Heart left ventricle (tissue), 16 donors: Measurements from ENCODE around the gene MPRIP. TPM values are rescaled to one million over a fixed set of nuclear protein-coding genes. Genes with fewer than 3 reads are reported as not detected.

ENCODE experiments used
- ATAC-seq, 4 donors: fragments of 200-7000 bp; cut with Tn5 transposase; one replicate each; pipeline ENCODE4 v1.9.1; 2020 to 2022; ENCODE audit warnings: moderate library complexity in 4 of 4, mild to moderate bottlenecking in 3 of 4, moderate number of reproducible peaks in 1 of 4
- DNase-seq, 5 donors: peaks; one replicate each; pipeline ENCODE4 v3.0.0-alpha.2; 2020
- H3K27ac ChIP-seq, 12 donors: fragments of 200-600 bp; sonication (generic) in 4 of 12; one replicate each; pipeline versions ENCODE4 v1.5.0 to v1.8.0; 2016 to 2022; ENCODE audit warnings: mild to moderate bottlenecking in 2 of 12
- H3K27me3 ChIP-seq, 9 donors: fragments of 200-600 bp; sonication (generic) in 2 of 9; one replicate each; pipeline versions ENCODE4 v1.5.1 to v1.8.0; 2016 to 2022; ENCODE audit warnings: mild to moderate bottlenecking in 3 of 9
- H3K36me3 ChIP-seq, 9 donors: fragments of 200-600 bp; sonication (generic) in 2 of 9; one replicate each; pipeline versions ENCODE4 v1.5.0 to v1.8.0; 2018 to 2022; ENCODE audit warnings: mild to moderate bottlenecking in 2 of 9
- H3K4me1 ChIP-seq, 12 donors: fragments of 200-600 bp; sonication (generic) in 4 of 12; one replicate each; pipeline versions ENCODE4 v1.5.0 to v1.8.0; 2016 to 2022; ENCODE audit warnings: mild to moderate bottlenecking in 3 of 12
- H3K4me3 ChIP-seq, 12 donors: fragments of 200-600 bp; sonication (generic) in 4 of 12; one replicate each; pipeline versions ENCODE4 v1.5.0 to v1.8.0; 2017 to 2022; ENCODE audit warnings: mild to moderate bottlenecking in 9 of 12, moderate library complexity in 4 of 12
- H3K9me3 ChIP-seq, 12 donors: fragments of 200-600 bp; sonication (generic) in 4 of 12; one replicate each; pipeline versions ENCODE4 v1.5.0 to v1.8.0; 2016 to 2022; ENCODE audit warnings: mild to moderate bottlenecking in 1 of 12
- POLR2A ChIP-seq, 2 donors: fragments of 450-650 bp; IDR thresholded peaks; one replicate each; pipeline ENCODE4 v1.6.1; 2017; ENCODE audit warnings: antibody characterized with exemption in 2 of 2, mild to moderate bottlenecking in 2 of 2, moderate library complexity in 2 of 2
- WGBS, 4 donors: extraction: QIAGEN DNeasy Blood & Tissue Kit in 2 of 4; methylation state at CpG; one replicate each; pipeline versions ENCODE4 v1.1.5 to v1.1.7; 2013 to 2018; 5-methylcytosine and 5-hydroxymethylcytosine counted together
- intact Hi-C, 10 donors: fragments of 100-400 bp; cut with DNase I; formaldehyde crosslinking; loops; one replicate each; pipeline versions ENCODE4 v1.11.1 to v1.14.2; 2022
- polyA plus RNA-seq, 2 donors: library from polyadenylated mRNA; stranded (reverse); fragments of 200-250 nt; gene quantifications; one replicate each; pipeline ENCODE4 v1.2.3, GENCODE V29; 2013
- total RNA-seq, 9 donors: library from RNA; depleted of rRNA in 2 of 9; stranded (reverse); fragments of >200 nt in 2 of 9; fragmentation: NEBNext Ultra II Directional in 3 of 9; extraction: Animal tissue kit (Norgen Biotek cat#: 25700) in 3 of 9; gene quantifications; one replicate each; pipeline versions ENCODE4 v1.1.0 to v1.2.4, GENCODE V29; 2016 to 2023
- TF ChIP-seq, protein P1 (sequence below), 12 donors: fragments of 200-600 bp; sonication (generic) in 4 of 12; IDR thresholded peaks; one replicate each; pipeline versions ENCODE4 v1.5.0 to v1.8.0; 2018 to 2022; ENCODE audit warnings: antibody characterized with exemption in 12 of 12, mild to moderate bottlenecking in 5 of 12
- donor health status: ischemic (EF 13 %, LVEDD 7.1; RV severe dilation, severe dysfunction).
- donor health status: healthy with polysubstance abuse.
- donor health status: DM: no; HTN: yes; CAD: no.
- donor health status: DM: no; HTN: no; CAD: no.
- donor health status: ischemic (EF 25% LVEDD 6.9; RV normal size, moderate dysfunction).
- donor health status: ischemic (EF 25% LVEDD 5.7; RV mildly dilated, moderate dysfunction).
- donor health status: healthy.
- donor health status: DM: yes; HTN: yes; CAD: no.
- donor health status: ischemic (EF 35%, LVEDD 5.7; RV mildly dilated, moderate dysfunction).
- donor health status: nonischemic (EF 11% LVEDD 7.7; RV severe dilation, severe dysfunction).
- donor health status: DM: yes; HTN: yes; CAD: no.
- donor health status: PGD.
- donor health status: ischemic (EF 29% LVEDD 5.4; RV normal size, mild dysfunction).
- donor health status: nonischemic (EF 23%, LVEDD 6.1; RV moderate dilation, normal function).

Gene MPRIP
- total and polyA plus RNA-seq, 11 donors = 131 to 686 (median 343) TPM

DNA sequence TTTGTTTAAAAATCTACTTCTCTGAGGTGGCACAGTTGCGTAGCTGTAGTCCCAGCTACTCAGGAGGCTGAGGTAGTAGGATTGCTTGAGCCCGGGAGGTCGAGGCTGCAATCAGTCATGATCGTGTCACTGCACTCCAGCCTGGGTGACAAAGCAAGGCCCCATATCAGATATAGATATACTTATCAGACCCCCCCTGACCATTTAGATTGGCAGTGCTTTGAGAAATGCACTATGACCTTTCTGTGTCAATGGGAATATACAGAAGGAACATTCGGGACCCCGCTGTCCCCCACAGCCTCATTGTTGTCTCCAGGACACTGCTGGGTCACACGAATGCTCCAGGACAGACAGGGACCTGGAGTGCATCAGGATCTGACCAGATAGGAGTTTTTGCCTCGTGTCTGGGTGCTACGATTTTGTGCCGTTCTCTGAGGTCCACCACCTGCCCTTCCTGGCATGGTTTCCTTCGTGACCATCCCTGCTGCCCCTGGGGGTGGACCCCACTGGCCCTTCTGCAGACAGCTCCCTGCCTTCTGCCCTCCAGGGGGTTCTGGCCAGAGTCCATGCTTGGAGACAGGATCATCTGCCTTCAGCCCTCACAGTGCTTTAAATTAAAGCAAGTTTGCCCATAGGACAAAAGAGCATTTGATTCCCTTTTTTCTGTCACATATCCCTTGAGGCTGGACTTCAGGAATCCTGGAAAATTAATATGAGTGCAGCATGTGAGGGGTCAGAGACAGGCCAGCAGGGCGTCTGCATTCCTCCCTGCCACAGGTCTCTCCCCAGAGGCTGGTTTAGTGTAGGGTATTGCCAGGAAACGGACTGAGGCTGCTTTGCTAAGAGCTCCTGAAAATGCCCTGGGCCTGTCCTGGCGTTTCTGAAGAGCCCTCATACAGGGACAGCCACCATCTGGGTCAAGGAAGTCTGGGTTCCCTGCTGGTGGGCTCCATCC, 144.6 kb downstream of the MPRIP start:
- intact Hi-C loops = loop anchor here in 1 of 10 donors (10.0 kb wide), 1 partner anchor 48 kb away; the partner anchor contains the start of gene FLCN
- DNase-seq (peak in 1 of 5 donors; percentile 24), ATAC-seq (no peak)
- Histone ChIP-seq H3K9me3 (no peaks in the 10 kb centered on the region), H3K4me3 (no peak overlapping the region), H3K4me1 (peaks cover 0 to 80% (median 58%) of the 10 kb centered on the region in 12 donors), H3K27me3 (no peaks in the 10 kb centered on the region), H3K27ac (peak overlapping the region in 3 of 12 donors; percentile 15 to 20 (median 19)), H3K36me3 (peaks cover 0 to 72% (median 57%) of the 10 kb centered on the region in 9 donors)
- 61 to 73% (median 68%) methylated on average over 13 to 14 of the region's 14 CpGs for WGBS, 4 donors
- no peak for TF ChIP-seq POLR2A (IDR thresholded peaks at IDR 0.05)
- TF ChIP-seq, protein P1, sequence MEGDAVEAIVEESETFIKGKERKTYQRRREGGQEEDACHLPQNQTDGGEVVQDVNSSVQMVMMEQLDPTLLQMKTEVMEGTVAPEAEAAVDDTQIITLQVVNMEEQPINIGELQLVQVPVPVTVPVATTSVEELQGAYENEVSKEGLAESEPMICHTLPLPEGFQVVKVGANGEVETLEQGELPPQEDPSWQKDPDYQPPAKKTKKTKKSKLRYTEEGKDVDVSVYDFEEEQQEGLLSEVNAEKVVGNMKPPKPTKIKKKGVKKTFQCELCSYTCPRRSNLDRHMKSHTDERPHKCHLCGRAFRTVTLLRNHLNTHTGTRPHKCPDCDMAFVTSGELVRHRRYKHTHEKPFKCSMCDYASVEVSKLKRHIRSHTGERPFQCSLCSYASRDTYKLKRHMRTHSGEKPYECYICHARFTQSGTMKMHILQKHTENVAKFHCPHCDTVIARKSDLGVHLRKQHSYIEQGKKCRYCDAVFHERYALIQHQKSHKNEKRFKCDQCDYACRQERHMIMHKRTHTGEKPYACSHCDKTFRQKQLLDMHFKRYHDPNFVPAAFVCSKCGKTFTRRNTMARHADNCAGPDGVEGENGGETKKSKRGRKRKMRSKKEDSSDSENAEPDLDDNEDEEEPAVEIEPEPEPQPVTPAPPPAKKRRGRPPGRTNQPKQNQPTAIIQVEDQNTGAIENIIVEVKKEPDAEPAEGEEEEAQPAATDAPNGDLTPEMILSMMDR (IDR thresholded peaks at IDR 0.05) = no peak

- DNase-seq = peak in 2 of 5 donors; percentile 2 to 14
- Histone ChIP-seq H3K27me3 (no peaks in the 10 kb centered on the region), H3K27ac (no peak overlapping the region), H3K36me3 (peaks cover 0 to 55% (median 43%) of the 10 kb centered on the region in 9 donors), H3K4me3 (no peak overlapping the region), H3K9me3 (no peaks in the 10 kb centered on the region), H3K4me1 (peaks cover 0 to 77% (median 58%) of the 10 kb centered on the region in 12 donors)
- WGBS, 4 donors = 91 to 95% (median 93%) methylated on average over 4 of the region's 4 CpGs
- intact Hi-C loops = loop anchor here in 1 of 10 donors (10.0 kb wide), 1 partner anchor 46 kb away; the partner anchor contains the start of gene FLCN
- ATAC-seq = no peak
- no peak for TF ChIP-seq POLR2A (IDR thresholded peaks at IDR 0.05)
- TF ChIP-seq, protein P1 (IDR thresholded peaks at IDR 0.05) = no peak
Measured at GRCh38 chr17:17188586-17188985, 146.3 kb downstream of the MPRIP start.

DNA sequence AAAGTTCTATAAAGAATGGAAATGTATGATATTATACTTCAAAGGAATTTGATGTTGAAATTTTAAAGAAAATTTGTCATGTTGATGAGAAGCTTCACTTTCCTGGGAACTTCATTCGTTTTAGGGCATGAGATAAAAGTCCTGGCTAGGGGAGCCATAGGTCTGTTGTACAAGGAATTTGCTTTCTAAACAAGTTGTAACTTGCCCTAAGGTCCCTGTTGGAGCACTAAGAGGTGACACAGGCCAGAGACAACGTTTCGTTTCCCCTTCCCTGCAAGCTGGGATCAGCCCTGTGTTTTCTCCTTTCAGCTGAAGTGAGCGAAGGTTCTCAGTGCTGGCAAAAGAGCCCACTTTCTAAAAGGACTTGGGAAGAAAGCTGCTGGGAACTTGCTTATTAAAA, 147.3 kb downstream of the MPRIP start:
- H3K27ac ChIP-seq = peak overlapping the region in 5 of 12 donors; percentile 2 to 82 (median 77)
- peaks cover 0 to 67% (median 50%) of the 10 kb centered on the region in 12 donors for H3K4me1 ChIP-seq

More for the DNA sequence above, 147.3 kb downstream of the MPRIP start:
- 47 to 63% (median 55%) methylated on average over 4 of the region's 4 CpGs for WGBS, 4 donors
- ATAC-seq (no peak), DNase-seq (no peak)
- Histone ChIP-seq H3K9me3 (no peaks in the 10 kb centered on the region), H3K27me3 (no peaks in the 10 kb centered on the region), H3K36me3 (peaks cover 0 to 48% (median 33%) of the 10 kb centered on the region in 9 donors), H3K4me3 (no peak overlapping the region)
- intact Hi-C loops = loop anchor here in 1 of 10 donors (10.0 kb wide), 1 partner anchor 45 kb away; the partner anchor contains the start of gene FLCN
- no peak for TF ChIP-seq POLR2A (IDR thresholded peaks at IDR 0.05)
- TF ChIP-seq, protein P1 (IDR thresholded peaks at IDR 0.05) = no peak
